Glomerular visceral epithelial cell (primary cell): Measurements from ENCODE around the gene SAP25.
"Not testable (repeated sequence)": the region's sequence is repeated elsewhere in the genome, so short reads cannot be mapped to it uniquely, and the experiment has no call there.

ENCODE experiments used
- DNase-seq: peaks from one replicate; pipeline ENCODE4 v3.0.0-alpha.2; 2016; ENCODE audit errors: extremely low spot score

The SAP25 gene

GRCh38 chr7:100575746-100576383, 2.2 kb upstream of the SAP25 start:
- DNase-seq: no peak

GRCh38 chr7:100575206-100575631, 1.5 kb upstream of the SAP25 start:
- DNase-seq: no peak

- DNase-seq: no peak
These were observed 884 bp upstream of the SAP25 start for GRCh38 chr7:100574362-100575205.

GRCh38 chr7:100572949-100573675, 588 bp downstream of the SAP25 start:
- no peak for DNase-seq

- no peak for DNase-seq
These were observed 1.3 kb downstream of the SAP25 start for GRCh38 chr7:100572281-100572948.

- no peak for DNase-seq
These were observed 1.9 kb downstream of the SAP25 start for GRCh38 chr7:100571829-100572116.

- DNase-seq: no peak
These were observed 2.5 kb downstream of the SAP25 start for GRCh38 chr7:100570954-100571828.

GRCh38 chr7:100568896-100569844, 4.5 kb downstream of the SAP25 start:
- DNase-seq: no peak

GRCh38 chr7:100568176-100568895, 5.4 kb downstream of the SAP25 start:
- DNase-seq: no peak

- no peak for DNase-seq
These were observed 5.9 kb downstream of the SAP25 start for GRCh38 chr7:100567751-100568175.

GRCh38 chr7:100567031-100567730, 6.5 kb downstream of the SAP25 start:
- no peak for DNase-seq

GRCh38 chr7:100566018-100566531, 7.6 kb downstream of the SAP25 start:
- no peak for DNase-seq

- DNase-seq: no peak
These were observed 8.5 kb downstream of the SAP25 start for GRCh38 chr7:100565133-100565571.

- not testable (repeated sequence) for DNase-seq
These were observed 9.3 kb downstream of the SAP25 start for GRCh38 chr7:100564405-100564804.

GRCh38 chr7:100563809-100564400, 9.8 kb downstream of the SAP25 start:
- peak; percentile 57 for DNase-seq

- no peak for DNase-seq
These were observed 10.6 kb downstream of the SAP25 start for GRCh38 chr7:100563100-100563564.

GRCh38 chr7:100562195-100563099, 11.3 kb downstream of the SAP25 start:
- DNase-seq: no peak
